WTC11 (cell line): ENCODE measurements around the gene LPP. TPM values are rescaled to one million over a fixed set of nuclear protein-coding genes. Genes with fewer than 3 reads are reported as not detected.

Experiments used
- ATAC-seq: fragments of 200-7000 bp; cut with Tn5 transposase; 2 replicates; pipeline ENCODE4 v1.10.0; 2021; ENCODE audit warnings: mild to moderate bottlenecking, moderate library complexity
- CTCF ChIA-PET: fragments of 300-600 bp; sonication (Branson Sonifier 250); formaldehyde crosslinking; loops from one replicate; lab custom pipeline; 2021; ENCODE audit warnings: antibody characterized with exemption; lab: Charles Lee
- POLR2A ChIA-PET: fragments of 350-600 bp; sonication (Branson Sonifier 250); formaldehyde crosslinking; loops from one replicate; lab custom pipeline; 2021; ENCODE audit warnings: antibody characterized with exemption; lab: Charles Lee
- DNase-seq: peaks from one replicate; pipeline ENCODE4 v3.0.0; 2021; ENCODE audit warnings: low spot score
- H3K27ac Mint-ChIP-seq: 2 replicates; pipeline ENCODE4 v1.8.0; 2021; ENCODE audit warnings: mixed read lengths
- H3K27me3 Mint-ChIP-seq: 2 replicates; pipeline ENCODE4 v1.8.0; 2021; ENCODE audit warnings: low read depth, mild to moderate bottlenecking, moderate library complexity, mixed read lengths
- H3K36me3 Mint-ChIP-seq: 2 replicates; pipeline ENCODE4 v1.8.0; 2021; ENCODE audit warnings: mixed read lengths
- H3K4me1 Mint-ChIP-seq: 2 replicates; pipeline ENCODE4 v1.8.0; 2022; ENCODE audit warnings: mixed read lengths
- H3K4me3 Mint-ChIP-seq: 2 replicates; pipeline ENCODE4 v1.8.0; 2021; ENCODE audit warnings: mild to moderate bottlenecking, moderate library complexity, mixed read lengths
- H3K9me3 Mint-ChIP-seq: 2 replicates; pipeline ENCODE4 v1.8.0; 2021; ENCODE audit warnings: mixed read lengths
- AFF4 ChIP-seq: sonication (generic); formaldehyde crosslinking; IDR thresholded peaks from 2 replicates; pipeline ENCODE4 v1.8.1; 2023; ENCODE audit warnings: mild to moderate bottlenecking, missing genetic modification reagents, borderline replicate concordance
- CBFB ChIP-seq: sonication (generic); formaldehyde crosslinking; IDR thresholded peaks from 2 replicates; pipeline ENCODE4 v1.8.1; 2022; ENCODE audit warnings: mild to moderate bottlenecking, low read depth, missing genetic modification reagents
- FOXP1 ChIP-seq: sonication (generic); formaldehyde crosslinking; IDR thresholded peaks from 2 replicates; pipeline ENCODE4 v1.8.0; 2022; ENCODE audit warnings: missing genetic modification reagents, mild to moderate bottlenecking, moderate library complexity, borderline replicate concordance
- HMGXB4 ChIP-seq: sonication (generic); formaldehyde crosslinking; IDR thresholded peaks from 2 replicates; pipeline ENCODE4 v1.8.1; 2023; ENCODE audit warnings: mild to moderate bottlenecking, moderate library complexity, missing genetic modification reagents
- IRF2 ChIP-seq: sonication (generic); formaldehyde crosslinking; IDR thresholded peaks from 2 replicates; pipeline ENCODE4 v1.8.0; 2022; ENCODE audit warnings: low read depth, missing genetic modification reagents, borderline replicate concordance
- MXD4 ChIP-seq: fragments of 250-450 bp; sonication (Bioruptor Pico); IDR thresholded peaks from 2 replicates; pipeline ENCODE4 v1.8.0; 2021; ENCODE audit warnings: mild to moderate bottlenecking, moderate library complexity, borderline replicate concordance
- NFATC4 ChIP-seq: fragments of 250-450 bp; sonication (Bioruptor Pico); IDR thresholded peaks from 2 replicates; pipeline ENCODE4 v1.9.0; 2021; ENCODE audit warnings: mild to moderate bottlenecking
- NR2C2 ChIP-seq: sonication (generic); formaldehyde crosslinking; IDR thresholded peaks from 2 replicates; pipeline ENCODE4 v1.8.0; 2022; ENCODE audit warnings: mild to moderate bottlenecking, missing genetic modification reagents
- NR3C1 ChIP-seq: sonication (generic); formaldehyde crosslinking; conservative IDR thresholded peaks from 2 replicates; pipeline ENCODE4 v1.8.1; 2023; ENCODE audit warnings: low read depth, mild to moderate bottlenecking, missing genetic modification reagents
- RELA ChIP-seq: sonication (generic); formaldehyde crosslinking; IDR thresholded peaks from 2 replicates; pipeline ENCODE4 v1.8.1; 2022; ENCODE audit warnings: missing genetic modification reagents, mild to moderate bottlenecking, borderline replicate concordance
- RORB ChIP-seq: fragments of 250-450 bp; sonication (Bioruptor Pico); IDR thresholded peaks from 2 replicates; pipeline ENCODE4 v1.9.0; 2021; ENCODE audit warnings: mild to moderate bottlenecking
- USF1 ChIP-seq: sonication (generic); formaldehyde crosslinking; IDR thresholded peaks from 2 replicates; pipeline ENCODE4 v1.8.0; 2022; ENCODE audit warnings: mild to moderate bottlenecking, missing genetic modification reagents
- ZNF138 ChIP-seq: sonication (generic); formaldehyde crosslinking; conservative IDR thresholded peaks from 2 replicates; pipeline ENCODE4 v1.8.1; 2022; ENCODE audit warnings: mild to moderate bottlenecking, moderate library complexity, missing genetic modification reagents
- ZNF317 ChIP-seq: sonication (generic); formaldehyde crosslinking; IDR thresholded peaks from 2 replicates; pipeline ENCODE4 v1.8.1; 2023; ENCODE audit warnings: low read depth, mild to moderate bottlenecking, moderate library complexity, missing genetic modification reagents, borderline replicate concordance
- ZNF423 ChIP-seq: fragments of 250-450 bp; sonication (Bioruptor Pico); IDR thresholded peaks from 2 replicates; pipeline ENCODE4 v2.1.2; 2022; ENCODE audit warnings: mild to moderate bottlenecking, moderate library complexity
- ZNF671 ChIP-seq: fragments of 250-450 bp; sonication (Bioruptor Pico); IDR thresholded peaks from 2 replicates; pipeline ENCODE4 v1.8.0; 2021; ENCODE audit warnings: mild to moderate bottlenecking
- total RNA-seq: library from RNA; stranded (reverse); gene quantifications from 3 replicates; pipeline ENCODE4 v1.2.3, GENCODE V29; 2021
- TF ChIP-seq, protein P1 (sequence below): sonication (generic); formaldehyde crosslinking; conservative IDR thresholded peaks from 2 replicates; pipeline ENCODE4 v1.8.1; 2023; ENCODE audit warnings: mild to moderate bottlenecking, low read depth, missing genetic modification reagents, moderate library complexity

The LPP gene
- total RNA-seq, 1 experiment from 2014 or later = 49.6 TPM

DNA sequence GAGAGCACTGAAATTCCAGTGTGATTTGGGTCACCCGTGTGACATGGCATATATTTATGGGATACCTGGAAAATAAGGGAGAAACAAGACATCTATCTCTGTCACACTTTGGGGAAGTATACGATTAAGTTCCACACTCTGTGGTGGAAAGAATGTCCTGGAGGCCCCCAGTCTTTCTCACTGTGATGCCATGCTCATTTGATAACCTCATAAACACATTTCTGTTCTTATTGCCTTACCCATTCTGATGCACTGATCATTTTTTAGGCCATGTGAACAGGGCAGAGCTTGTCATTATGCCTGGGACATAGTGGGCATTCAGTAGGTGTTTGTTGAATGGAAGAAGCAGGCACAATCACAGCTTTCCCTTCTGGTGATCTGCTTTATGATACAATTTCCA, 668.5 kb downstream of the LPP start:
- CTCF ChIA-PET = no interaction called here

DNA sequence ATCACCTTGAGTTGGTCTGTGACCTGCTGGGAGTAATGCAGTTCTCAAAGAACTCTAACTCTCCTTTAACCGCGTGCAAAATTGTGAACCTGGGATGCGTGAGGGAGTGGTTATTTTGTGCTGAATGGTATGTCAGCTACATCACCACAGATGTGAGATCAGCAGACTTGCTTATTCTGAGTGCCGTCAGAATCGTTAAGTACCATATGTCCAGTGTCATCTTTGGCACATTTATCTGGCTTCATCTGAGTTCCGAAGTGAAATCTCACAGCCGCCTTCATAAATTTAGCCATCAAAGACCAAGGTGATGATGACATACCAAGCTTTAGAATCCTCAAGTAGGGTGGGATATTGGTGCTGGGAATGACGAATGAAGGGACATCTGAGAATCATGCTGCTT, 670.6 kb downstream of the LPP start:
- no peak for ATAC-seq
- Mint-ChIP-seq H3K9me3 (no peaks in the 10 kb centered on the region), H3K27me3 (no peaks in the 10 kb centered on the region), H3K36me3 (no peaks in the 10 kb centered on the region), H3K4me1 (no peaks in the 10 kb centered on the region), H3K27ac (no peak overlapping the region), H3K4me3 (no peak overlapping the region)
- CTCF ChIA-PET = no interaction called here
- no peak for DNase-seq
- POLR2A ChIA-PET = no interaction called here
- no peak for TF ChIP-seq ZNF317 (CRISPR knock-in tag)
- no peak for TF ChIP-seq ZNF671 (CRISPR knock-in tag)
- no peak for TF ChIP-seq USF1
- no peak for TF ChIP-seq CBFB
- TF ChIP-seq RORB (CRISPR knock-in tag) = no peak
- no peak for TF ChIP-seq RELA (CRISPR knock-in tag)
- TF ChIP-seq HMGXB4 (CRISPR knock-in tag) = no peak
- TF ChIP-seq FOXP1 (CRISPR knock-in tag) = no peak
- no peak for TF ChIP-seq ZNF423 (CRISPR knock-in tag)

More for the DNA sequence above, 668.5 kb downstream of the LPP start:
- Mint-ChIP-seq H3K9me3 (no peaks in the 10 kb centered on the region), H3K27ac (no peak overlapping the region), H3K27me3 (no peaks in the 10 kb centered on the region), H3K4me1 (peaks cover 5% of the 10 kb centered on the region; the same call in 1 of the 2 replicates), H3K4me3 (no peak overlapping the region), H3K36me3 (no peaks in the 10 kb centered on the region)
- no peak for ATAC-seq
- no peak for DNase-seq
- POLR2A ChIA-PET = no interaction called here
- TF ChIP-seq MXD4 (no peak), NR3C1 (no peak), IRF2 (CRISPR knock-in tag) (no peak), NR2C2 (CRISPR knock-in tag) (no peak), AFF4 (CRISPR knock-in tag) (no peak), RORB (CRISPR knock-in tag) (no peak), ZNF138 (CRISPR knock-in tag) (no peak), NFATC4 (CRISPR knock-in tag) (no peak), HMGXB4 (CRISPR knock-in tag) (no peak)
- TF ChIP-seq, protein P1, sequence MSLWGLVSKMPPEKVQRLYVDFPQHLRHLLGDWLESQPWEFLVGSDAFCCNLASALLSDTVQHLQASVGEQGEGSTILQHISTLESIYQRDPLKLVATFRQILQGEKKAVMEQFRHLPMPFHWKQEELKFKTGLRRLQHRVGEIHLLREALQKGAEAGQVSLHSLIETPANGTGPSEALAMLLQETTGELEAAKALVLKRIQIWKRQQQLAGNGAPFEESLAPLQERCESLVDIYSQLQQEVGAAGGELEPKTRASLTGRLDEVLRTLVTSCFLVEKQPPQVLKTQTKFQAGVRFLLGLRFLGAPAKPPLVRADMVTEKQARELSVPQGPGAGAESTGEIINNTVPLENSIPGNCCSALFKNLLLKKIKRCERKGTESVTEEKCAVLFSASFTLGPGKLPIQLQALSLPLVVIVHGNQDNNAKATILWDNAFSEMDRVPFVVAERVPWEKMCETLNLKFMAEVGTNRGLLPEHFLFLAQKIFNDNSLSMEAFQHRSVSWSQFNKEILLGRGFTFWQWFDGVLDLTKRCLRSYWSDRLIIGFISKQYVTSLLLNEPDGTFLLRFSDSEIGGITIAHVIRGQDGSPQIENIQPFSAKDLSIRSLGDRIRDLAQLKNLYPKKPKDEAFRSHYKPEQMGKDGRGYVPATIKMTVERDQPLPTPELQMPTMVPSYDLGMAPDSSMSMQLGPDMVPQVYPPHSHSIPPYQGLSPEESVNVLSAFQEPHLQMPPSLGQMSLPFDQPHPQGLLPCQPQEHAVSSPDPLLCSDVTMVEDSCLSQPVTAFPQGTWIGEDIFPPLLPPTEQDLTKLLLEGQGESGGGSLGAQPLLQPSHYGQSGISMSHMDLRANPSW (CRISPR knock-in tag) = no peak
